HG03039 (cell line): ENCODE data around the gene TRAPPC10.

Source experiments
- ATAC-seq: cut with Tn5 transposase; IDR thresholded peaks from one replicate; pipeline ENCODE4 v1.9.1; 2021; ENCODE audit warnings: mild to moderate bottlenecking, moderate library complexity; ENCODE audit not compliant: unreplicated experiment

The TRAPPC10 gene

DNA sequence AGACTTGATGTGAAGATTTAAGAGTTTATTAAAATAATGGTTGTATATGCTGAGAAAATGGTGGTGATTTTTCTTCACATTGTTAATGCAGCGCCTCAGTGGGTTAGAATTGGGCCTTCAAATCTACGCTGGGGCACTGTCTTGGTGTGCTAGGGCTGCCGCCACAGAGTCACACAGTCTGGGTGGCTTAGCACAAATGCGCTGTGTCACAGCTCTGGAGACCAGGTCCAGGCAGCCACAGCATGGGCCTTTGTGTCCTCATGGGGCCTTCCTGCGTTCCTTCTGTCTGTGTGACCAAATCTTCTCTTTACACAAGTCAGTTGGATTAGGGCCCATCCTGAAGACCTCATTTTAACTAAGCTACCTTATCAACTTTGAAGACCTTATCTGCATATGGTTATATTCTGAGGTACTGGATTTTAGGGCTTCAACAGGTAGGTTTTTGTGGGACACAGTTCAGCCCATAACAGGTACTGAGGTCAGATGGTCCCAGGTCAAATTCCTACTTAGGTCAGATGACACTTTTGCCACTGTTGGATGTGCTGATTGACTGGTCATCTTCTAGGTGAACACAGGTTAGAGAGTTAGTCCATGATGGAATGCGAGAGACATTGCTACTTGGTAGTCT is 17.5 kb downstream of the TRAPPC10 start:
- no peak for ATAC-seq

GRCh38 chr21:44035244-44035643 is 23.1 kb downstream of the TRAPPC10 start:
- ATAC-seq, result no peak

DNA sequence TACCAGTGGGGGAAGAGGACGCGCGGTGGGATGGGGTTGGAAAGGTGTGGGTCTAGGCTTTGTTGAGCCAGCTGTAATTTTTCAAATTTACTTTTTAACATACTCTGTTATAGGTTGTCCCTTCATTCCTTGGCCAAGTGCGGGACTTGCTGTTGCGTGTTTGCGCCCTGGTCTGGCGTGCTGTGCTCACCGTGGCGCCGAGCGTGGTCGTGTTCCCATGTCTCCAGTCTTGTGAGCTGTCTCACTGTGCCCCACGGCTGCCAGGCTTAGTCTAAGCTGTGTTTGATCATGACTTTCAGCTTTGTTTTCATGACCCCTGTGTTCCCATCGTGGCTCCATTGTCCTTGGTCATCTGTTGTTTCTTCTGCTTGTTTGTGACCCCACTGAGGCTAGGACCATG is 26.0 kb downstream of the TRAPPC10 start:
- ATAC-seq, result no peak

- no peak for ATAC-seq
These were observed 27.7 kb downstream of the TRAPPC10 start for GRCh38 chr21:44039828-44040227.

GRCh38 chr21:44043613-44044012 is 31.5 kb downstream of the TRAPPC10 start:
- no peak for ATAC-seq

GRCh38 chr21:44046734-44047133 is 34.6 kb downstream of the TRAPPC10 start:
- ATAC-seq, result no peak

DNA sequence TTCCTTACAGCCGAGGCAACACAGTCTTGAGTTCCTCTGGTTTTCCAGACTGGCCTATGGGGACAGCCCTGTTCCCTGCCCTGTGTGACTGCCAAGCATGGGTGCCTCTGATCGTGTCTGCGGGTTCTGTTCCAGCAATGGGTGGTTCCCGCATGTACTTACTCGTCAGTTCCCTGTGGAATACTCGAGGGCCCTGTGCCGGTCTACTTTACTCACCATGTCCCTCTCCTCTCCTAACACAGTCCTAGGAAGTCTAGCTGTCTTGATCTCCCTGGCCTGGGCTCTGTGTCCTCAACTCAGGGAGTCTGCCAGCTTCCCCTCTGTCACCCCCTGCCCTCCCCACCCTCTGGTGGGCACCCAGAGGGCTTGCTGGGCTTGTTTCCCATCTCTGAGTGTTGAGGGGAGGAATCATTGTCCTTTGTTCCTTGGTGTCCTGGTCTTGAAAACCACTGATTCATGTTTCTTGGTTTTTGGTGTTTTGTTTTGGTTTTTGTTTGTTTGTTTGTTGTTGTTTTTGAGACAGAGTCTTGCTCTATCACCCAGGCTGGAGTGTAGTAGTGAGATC is 36.0 kb downstream of the TRAPPC10 start:
- no peak for ATAC-seq

DNA sequence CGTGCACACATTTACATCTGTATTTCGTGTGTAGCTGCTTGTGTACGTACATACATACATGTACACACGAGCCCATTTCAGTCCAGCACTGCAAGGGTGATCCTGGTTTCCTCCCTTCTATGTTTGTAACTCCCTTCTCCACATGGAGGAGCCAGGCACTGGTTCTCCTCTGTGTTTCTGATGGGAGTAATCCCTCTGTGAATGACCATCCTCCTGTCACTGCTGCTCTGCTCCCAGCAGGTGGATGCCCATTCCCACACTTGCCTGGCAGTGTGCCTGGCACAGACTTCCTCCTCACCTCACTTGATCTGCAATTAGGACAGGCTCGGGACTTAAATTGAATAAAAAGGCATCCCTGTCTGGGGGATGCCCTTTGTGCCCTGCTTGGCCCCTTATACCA is 37.1 kb downstream of the TRAPPC10 start:
- ATAC-seq, result no peak

DNA sequence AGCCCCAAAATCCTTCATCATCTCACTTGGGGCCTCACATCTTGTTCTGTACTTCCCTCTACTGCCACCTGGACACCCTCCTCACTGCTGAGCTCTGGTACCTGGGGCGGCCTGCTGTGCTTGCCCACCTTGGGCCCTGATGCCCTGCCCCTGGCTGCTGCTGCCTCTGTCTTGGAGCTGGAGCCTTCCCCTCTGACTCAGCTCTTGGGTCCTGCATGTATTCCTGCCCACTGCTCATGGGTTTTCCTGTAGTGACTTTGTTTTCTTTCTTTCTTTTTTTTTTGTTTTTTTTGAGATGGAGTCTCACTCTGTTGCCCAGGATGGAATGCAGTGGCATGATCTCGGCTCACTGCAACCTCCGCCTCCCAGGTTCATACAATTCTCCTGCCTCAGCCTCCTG is 37.5 kb downstream of the TRAPPC10 start:
- no peak for ATAC-seq

DNA sequence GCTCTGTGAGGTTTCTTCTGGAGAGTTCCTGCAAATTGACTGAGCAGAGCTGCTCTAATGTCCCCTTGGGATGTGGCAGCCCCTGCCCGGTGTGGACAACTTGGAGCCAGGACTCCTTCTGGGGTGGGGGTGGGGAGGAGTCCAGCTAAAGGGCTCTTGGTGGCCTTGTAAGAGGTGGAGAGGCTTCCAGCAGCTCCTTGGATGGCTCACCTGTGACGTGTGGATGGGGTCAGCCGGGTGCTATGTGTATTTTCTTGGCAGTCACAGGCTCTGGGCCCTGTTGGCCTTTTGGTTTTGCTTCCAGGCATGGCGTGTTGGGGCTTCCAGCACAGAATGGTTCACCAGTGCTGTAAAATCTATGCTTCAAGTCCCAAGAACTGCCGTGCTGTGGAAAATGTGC is 38.2 kb downstream of the TRAPPC10 start:
- no peak for ATAC-seq

DNA sequence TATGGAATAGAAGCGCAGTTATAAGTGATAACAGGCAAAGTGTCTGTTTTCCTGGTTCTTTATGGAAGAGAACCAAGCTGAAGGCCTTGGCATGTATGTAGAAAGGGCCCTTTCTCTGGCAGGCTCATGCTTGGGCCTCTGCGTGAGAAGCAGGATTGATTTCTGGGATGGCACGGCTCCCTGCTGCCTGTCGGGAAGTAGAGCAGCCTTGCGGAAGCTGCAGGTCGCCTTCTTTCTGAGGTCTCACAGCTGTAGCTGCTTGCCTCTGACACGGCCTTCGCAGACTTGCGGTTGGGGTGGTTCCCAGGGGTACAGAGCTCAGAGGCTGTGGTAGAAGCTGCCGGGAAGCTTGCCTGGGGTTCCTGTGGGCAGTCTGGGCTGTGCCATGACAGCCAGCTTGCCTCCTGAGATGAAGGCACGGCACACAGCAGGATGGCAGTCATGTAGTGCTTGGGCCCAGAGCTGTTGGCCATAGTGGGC is 39.4 kb downstream of the TRAPPC10 start:
- ATAC-seq, result no peak

- ATAC-seq, result no peak
These were observed 40.1 kb downstream of the TRAPPC10 start for GRCh38 chr21:44052071-44052829.

DNA sequence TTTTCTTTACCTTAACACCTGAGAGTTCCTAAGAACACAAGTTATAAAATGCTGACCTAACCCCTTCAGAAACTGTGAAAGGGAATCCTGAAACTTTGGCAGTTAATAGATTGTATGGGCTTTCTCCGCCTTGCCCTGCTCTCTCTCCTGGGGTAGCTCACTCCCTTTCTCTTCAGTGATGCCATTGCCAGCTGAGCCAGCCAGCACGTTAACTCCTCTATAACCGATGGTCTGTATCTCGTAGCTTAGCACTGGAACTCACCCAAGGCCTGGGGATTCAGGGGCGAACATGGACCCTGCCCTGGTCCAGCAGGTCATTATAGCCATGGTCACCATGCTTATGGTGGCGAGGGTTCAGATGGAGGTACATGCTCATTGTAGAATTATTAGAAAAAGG is 40.7 kb downstream of the TRAPPC10 start:
- ATAC-seq, result no peak

GRCh38 chr21:44053567-44053966 is 41.5 kb downstream of the TRAPPC10 start:
- ATAC-seq, result no peak

GRCh38 chr21:44054710-44055109 is 42.6 kb downstream of the TRAPPC10 start:
- ATAC-seq, result no peak

DNA sequence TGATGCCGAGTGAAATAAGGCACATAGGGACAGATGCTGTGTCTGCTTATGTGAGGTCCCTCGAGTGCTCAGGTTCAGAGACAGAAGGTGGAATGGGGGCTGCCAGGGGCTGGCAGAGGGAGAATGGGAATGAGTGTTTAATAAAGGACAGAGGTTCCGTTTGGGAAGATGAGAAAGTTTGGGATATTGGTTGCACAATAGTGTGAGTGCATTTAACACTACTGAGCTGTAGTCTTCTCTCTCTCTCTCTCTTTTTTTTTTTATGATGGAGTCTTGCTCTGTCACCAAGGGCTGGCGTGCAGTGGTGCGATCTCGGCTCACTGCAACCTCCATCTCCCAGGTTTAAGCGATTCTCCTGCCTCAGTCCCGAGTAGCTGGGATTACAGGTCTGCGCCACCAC is 44.9 kb downstream of the TRAPPC10 start:
- no peak for ATAC-seq

DNA sequence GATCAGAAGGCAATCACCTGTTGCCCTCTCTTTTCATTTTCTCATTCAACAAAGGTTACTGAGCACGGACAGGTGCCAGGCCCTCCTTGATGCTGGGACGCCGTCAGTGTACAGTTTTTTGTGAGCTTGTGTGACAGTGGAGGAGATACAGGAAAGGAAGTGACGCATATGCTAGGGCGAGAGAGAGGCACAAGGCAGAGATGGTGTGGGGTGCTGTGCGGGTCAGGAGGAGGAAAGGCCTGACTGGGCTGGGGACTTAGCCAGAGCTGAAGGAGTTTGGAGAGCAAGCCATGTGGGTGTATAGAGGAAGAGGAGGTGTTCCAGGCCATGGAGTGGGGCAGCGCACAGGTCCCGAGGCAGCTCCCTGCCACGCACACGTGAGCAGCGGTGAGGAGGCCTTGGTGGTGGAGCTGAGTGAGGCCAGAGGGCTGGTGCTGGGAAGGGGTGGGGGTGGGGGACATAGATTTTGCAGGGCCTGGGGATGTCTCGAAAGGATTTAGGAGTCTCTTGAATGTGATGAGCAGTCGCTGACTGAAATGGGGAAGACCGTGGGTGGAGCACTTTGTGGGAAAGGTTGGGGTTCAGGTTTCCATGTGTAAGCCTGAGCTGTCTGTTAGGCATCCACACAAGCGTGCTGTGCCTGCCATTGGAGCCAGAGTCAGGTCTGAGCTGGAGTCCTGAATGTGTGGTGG is 46.0 kb downstream of the TRAPPC10 start:
- no peak for ATAC-seq

- ATAC-seq, result no peak
These were observed 46.5 kb downstream of the TRAPPC10 start for GRCh38 chr21:44058652-44058964.

DNA sequence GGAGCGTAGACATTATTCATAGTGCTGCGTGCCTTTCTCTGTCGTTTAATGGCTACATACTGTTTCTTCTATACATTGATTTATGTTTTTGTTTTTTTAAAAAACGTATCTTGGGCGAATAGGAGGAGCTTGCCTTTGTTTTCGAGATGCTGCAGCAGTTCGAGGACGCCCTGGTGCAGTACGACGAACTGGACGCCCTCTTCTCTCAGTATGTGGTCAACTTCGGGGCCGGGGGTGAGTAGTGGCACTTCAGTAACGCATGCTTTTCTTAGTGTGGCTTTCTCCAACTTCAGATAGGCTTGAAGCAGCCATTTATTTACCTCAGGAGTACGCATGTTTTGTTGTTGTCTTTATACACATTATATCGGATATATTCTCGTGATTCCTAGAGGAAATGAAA is 46.9 kb downstream of the TRAPPC10 start:
- no peak for ATAC-seq

DNA sequence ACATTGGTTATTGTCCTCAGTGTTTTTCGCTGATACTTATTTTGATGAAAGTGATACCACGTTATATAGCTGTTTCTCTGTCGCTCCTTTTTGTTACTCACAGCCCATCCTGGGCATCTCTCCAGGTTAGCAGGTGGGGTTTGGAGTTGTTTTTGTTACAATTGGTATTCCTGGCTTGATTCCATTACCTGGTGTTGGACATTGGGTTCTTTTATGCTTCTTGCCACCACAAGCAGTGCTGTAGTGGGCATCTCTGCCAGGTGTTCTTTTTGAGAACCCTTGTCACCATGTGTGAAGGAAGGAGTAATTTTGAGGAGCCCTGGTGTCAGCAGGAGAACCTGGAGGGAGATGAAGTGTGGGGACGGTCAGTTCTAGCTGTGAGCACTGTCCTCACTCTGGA is 47.6 kb downstream of the TRAPPC10 start:
- no peak for ATAC-seq

DNA sequence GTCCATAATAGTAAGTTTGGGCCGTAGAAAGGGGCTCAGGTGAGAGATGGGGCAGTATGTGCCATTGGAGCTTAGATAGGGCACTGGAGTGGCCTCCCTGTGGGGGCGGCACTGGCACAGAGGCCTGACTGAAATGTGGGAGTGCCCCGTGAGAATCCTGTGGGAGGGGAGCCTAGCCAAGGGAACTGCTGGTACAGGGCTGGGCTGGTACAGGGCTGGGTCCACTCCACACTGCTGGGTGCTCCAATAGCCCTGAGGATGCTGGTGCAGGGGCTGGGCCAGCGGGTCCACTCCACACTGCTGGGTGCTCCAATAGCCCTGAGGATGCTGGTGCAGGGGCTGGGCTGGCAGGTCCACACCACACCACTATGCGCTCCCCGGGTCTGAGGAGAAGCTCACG is 50.3 kb downstream of the TRAPPC10 start:
- ATAC-seq, result no peak
